HG02973 (cell line): ENCODE measurements around the gene TTC39A.
"Not testable (repeated sequence)": the region's sequence is repeated elsewhere in the genome, so short reads cannot be mapped to it uniquely, and the experiment has no call there.

Experiments
- ATAC-seq: cut with Tn5 transposase; IDR thresholded peaks from one replicate; pipeline ENCODE4 v1.9.1; 2021; ENCODE audit warnings: moderate library complexity; ENCODE audit not compliant: unreplicated experiment

TTC39A gene

GRCh38 chr1:51340380-51340779 is 10.0 kb upstream of the TTC39A start:
- ATAC-seq = no peak

DNA sequence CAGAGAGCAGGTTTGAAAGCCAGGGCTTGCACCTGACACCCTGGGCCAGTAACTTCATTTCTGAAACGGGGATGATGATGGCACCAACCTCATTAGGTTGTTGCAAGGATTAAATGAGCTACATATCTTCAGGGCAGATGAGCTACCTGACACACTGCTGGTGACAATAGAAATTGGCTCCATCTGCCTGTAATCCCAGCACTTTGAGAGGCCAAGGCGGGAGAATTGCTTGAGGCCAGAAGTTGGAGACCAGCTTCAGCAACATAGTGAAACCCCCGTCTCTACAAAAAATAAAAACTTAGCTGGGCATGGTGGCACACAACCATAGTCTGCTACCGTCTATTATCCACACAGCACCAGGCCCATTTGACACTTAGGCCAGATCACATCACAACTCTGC is 6.3 kb upstream of the TTC39A start:
- ATAC-seq = no peak

- ATAC-seq = no peak
These were observed 5.6 kb upstream of the TTC39A start for GRCh38 chr1:51336004-51336403.

GRCh38 chr1:51331206-51332100 is 1.1 kb upstream of the TTC39A start:
- ATAC-seq = peak; percentile 49

GRCh38 chr1:51329443-51330325 is 678 bp downstream of the TTC39A start:
- no peak for ATAC-seq

- ATAC-seq = no peak
These were observed 1.4 kb downstream of the TTC39A start for GRCh38 chr1:51328926-51329325.

GRCh38 chr1:51328279-51328678 is 2.1 kb downstream of the TTC39A start:
- ATAC-seq = no peak

- no peak for ATAC-seq
These were observed 3.0 kb downstream of the TTC39A start for GRCh38 chr1:51327386-51327785.

- no peak for ATAC-seq
These were observed 3.5 kb downstream of the TTC39A start for GRCh38 chr1:51326839-51327238.

DNA sequence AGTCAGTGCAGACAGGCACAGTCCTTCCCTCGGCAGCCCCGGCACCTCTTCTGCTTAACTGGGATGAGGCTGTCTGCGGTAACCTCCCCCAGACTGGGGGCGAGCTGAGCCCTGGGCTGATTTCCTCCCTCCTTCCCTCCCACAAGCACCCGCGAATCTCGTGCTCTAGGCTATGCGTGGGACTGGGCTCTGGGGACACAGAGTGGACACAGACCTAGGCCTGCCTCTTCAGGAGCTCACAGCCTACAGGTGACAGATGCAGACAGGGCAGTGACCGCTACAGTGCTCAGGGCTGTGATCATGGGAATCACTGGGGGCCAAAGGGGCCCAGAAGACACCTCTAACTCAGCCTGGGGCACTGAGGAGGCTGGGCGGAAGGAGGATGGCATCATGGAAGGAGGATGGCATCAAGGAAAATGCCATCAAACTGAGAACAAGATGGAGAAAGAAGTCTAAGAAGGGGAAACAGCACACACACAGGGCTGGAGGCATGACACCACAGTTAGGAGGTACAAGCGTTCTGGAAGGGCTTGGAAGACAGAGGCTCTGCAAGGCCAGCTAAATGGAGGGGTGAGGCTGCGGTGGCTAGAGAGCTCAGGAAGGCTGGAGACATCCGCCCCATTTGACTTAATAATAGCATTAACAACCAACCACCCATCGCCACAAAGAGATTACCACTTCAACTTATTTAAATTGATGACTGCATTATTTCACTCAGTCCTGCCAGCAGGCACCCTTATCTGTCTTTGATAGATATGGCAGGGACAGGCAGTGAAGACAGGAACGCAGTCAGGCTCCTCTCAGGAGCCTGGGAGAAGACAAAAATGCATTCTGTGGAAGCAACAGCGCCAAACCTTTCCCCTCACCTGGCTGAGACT is 4.2 kb downstream of the TTC39A start:
- ATAC-seq = no peak

DNA sequence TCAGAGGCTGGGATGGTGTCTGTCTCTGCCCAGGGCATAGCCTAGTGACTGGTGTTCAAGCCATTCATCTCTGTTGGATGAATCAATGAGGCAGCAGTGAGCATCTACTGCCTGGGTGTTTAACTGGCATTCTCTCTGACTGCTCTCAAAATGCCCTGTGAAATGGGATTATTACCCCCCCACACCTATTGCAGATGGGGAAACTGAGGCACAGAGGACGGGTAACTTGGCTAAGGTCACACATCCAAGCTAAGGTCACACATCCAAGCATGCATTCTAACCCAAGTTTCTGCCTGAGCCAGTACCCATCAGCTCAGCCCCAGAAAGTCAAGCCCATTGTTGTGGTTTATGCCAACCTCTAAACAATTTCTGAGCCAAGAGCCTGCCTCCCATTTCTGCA is 5.0 kb downstream of the TTC39A start:
- no peak for ATAC-seq

DNA sequence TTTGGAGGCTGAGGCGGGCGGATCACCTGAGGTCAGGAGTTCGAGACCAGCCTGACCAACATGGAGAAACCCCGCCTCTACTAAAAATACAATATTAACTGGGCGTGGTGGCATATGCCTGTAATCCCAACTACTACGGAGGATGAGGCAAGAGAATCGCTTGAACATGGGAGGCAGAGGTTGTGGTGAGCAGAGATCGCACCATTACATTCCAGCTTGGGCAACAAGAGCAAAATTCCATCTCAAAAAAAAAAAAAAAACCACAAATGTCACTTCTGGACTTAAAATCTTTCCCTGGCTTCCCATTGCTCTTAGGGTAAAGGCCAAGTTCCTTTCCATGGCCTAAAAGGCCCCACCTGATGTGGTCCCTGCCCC is 5.4 kb downstream of the TTC39A start:
- ATAC-seq = not testable (repeated sequence)

GRCh38 chr1:51324251-51325010 is 5.9 kb downstream of the TTC39A start:
- no peak for ATAC-seq

DNA sequence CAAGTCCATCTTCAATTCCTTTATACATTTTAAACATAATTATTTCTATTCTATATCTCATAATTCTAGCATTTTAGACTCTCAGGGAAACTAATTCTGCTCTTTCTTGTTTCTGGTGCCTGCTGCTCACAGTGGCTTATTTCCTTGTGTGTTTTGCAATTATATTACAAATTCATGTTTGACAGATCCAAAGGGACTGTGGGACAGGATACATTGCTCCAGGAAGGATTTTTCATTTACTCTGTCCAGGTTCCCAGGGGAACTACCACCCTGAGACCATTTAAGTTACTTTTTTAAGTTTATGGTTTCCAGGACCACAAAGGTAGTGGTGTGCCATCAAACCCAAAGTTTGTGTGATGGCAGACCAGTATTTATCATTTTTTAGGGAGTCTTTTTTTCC is 6.6 kb downstream of the TTC39A start:
- no peak for ATAC-seq

GRCh38 chr1:51322417-51323101 is 7.8 kb downstream of the TTC39A start:
- ATAC-seq = no peak

DNA sequence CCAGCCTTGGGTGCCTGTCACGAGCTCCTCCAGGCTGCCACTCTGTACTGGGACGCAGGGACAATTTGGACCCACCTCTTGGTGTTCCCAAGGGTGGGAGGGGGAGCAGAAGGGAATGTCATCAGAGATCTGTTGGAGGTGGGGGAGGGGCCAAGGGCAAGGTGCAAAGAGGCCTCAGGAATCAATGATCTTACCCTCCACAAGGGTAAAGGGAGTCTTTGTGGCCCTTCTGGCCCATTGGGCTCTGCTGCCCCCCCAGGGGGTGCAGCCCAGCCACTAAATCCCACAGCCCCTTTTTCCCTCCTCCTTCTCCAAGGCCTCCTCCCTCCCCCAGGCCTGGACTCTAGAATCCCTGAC is 8.5 kb downstream of the TTC39A start:
- no peak for ATAC-seq

GRCh38 chr1:51320967-51321923 is 9.1 kb downstream of the TTC39A start:
- ATAC-seq = no peak

DNA sequence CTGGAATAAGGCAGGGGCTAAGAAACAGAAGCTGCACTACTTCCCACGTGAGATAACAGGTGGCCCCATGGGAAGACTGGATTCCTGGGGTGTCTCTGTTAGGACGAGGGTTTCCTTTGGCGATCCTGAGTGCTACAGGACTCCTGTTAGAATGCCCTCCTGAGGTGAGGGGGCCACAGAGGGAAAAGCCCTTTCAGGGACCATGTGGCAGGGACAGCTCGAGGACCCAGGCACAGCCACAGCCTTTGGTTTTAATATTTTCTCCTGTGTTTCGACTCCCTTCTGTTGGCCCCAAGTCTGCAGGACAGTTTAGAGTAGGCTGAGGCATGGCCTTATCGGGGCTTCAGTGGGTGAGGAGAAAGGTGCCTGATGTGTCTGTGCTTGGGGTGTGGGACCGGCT is 12.6 kb downstream of the TTC39A start:
- no peak for ATAC-seq

DNA sequence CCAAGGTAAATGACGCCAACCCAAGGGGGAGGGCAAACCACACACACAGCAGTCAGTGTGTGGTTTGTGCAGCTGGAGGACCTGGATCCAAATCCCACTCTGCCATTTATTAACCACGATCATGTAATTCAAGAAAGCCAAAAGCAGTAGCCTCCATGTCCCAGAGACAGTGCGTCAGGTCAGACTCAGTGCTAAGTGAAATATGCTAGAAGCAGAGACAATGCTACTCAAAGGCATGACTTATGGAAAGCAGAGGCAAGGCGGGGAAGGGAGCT is 13.6 kb downstream of the TTC39A start:
- no peak for ATAC-seq
